Inferior parietal cortex (tissue), 1 donor: Measurements from ENCODE around the gene SLC6A19.
A peak's percentile ranks its signal among the peaks of the same experiment; 100 is the strongest.

Experiments
- DNase-seq: peaks from one replicate; pipeline ENCODE4 v3.0.0-alpha.2; 2016; ENCODE audit errors: extremely low spot score

SLC6A19 gene

GRCh38 chr5:1180841-1181271 lies 20.5 kb upstream of the SLC6A19 start:
- DNase-seq = no peak

GRCh38 chr5:1181451-1182359 lies 19.7 kb upstream of the SLC6A19 start:
- DNase-seq = no peak

GRCh38 chr5:1182360-1182632 lies 19.1 kb upstream of the SLC6A19 start:
- no peak for DNase-seq

GRCh38 chr5:1182633-1183423 lies 18.6 kb upstream of the SLC6A19 start:
- DNase-seq = peak; percentile 63

- DNase-seq = no peak
These were observed 17.8 kb upstream of the SLC6A19 start for GRCh38 chr5:1183424-1184162.

GRCh38 chr5:1184163-1184470 lies 17.3 kb upstream of the SLC6A19 start:
- DNase-seq = no peak

- DNase-seq = no peak
These were observed 16.9 kb upstream of the SLC6A19 start for GRCh38 chr5:1184481-1184880.

GRCh38 chr5:1185038-1185627 lies 16.3 kb upstream of the SLC6A19 start:
- no peak for DNase-seq

GRCh38 chr5:1185629-1186350 lies 15.6 kb upstream of the SLC6A19 start:
- DNase-seq = no peak

GRCh38 chr5:1186351-1187233 lies 14.8 kb upstream of the SLC6A19 start:
- DNase-seq = no peak

- DNase-seq = no peak
These were observed 14.0 kb upstream of the SLC6A19 start for GRCh38 chr5:1187234-1187949.

- no peak for DNase-seq
These were observed 13.5 kb upstream of the SLC6A19 start for GRCh38 chr5:1187950-1188334.

GRCh38 chr5:1188464-1188863 lies 12.9 kb upstream of the SLC6A19 start:
- DNase-seq = no peak

- no peak for DNase-seq
These were observed 12.1 kb upstream of the SLC6A19 start for GRCh38 chr5:1189269-1189668.

- no peak for DNase-seq
These were observed 11.1 kb upstream of the SLC6A19 start for GRCh38 chr5:1190278-1190677.

- no peak for DNase-seq
These were observed 10.6 kb upstream of the SLC6A19 start for GRCh38 chr5:1190837-1191239.

GRCh38 chr5:1192971-1193590 lies 8.3 kb upstream of the SLC6A19 start:
- no peak for DNase-seq

- no peak for DNase-seq
These were observed 7.8 kb upstream of the SLC6A19 start for GRCh38 chr5:1193591-1193985.

GRCh38 chr5:1194378-1194777 lies 7.0 kb upstream of the SLC6A19 start:
- no peak for DNase-seq
